Upper lobe of left lung (tissue), 4 donors: ENCODE measurements around the gene FZD2.

ENCODE experiments used
- POLR2A ChIP-seq, 4 donors: fragments of 450-650 bp; IDR thresholded peaks; one replicate each; pipeline ENCODE4 v1.5.1; 2016 to 2017; ENCODE audit warnings: antibody characterized with exemption in 4 of 4, mild to moderate bottlenecking in 2 of 4
- POLR2AphosphoS5 ChIP-seq, 2 donors: sonication (generic); formaldehyde crosslinking; IDR thresholded peaks; one replicate each; pipeline ENCODE4 v1.5.1; 2017; ENCODE audit warnings: antibody characterized with exemption in 2 of 2

DNA sequence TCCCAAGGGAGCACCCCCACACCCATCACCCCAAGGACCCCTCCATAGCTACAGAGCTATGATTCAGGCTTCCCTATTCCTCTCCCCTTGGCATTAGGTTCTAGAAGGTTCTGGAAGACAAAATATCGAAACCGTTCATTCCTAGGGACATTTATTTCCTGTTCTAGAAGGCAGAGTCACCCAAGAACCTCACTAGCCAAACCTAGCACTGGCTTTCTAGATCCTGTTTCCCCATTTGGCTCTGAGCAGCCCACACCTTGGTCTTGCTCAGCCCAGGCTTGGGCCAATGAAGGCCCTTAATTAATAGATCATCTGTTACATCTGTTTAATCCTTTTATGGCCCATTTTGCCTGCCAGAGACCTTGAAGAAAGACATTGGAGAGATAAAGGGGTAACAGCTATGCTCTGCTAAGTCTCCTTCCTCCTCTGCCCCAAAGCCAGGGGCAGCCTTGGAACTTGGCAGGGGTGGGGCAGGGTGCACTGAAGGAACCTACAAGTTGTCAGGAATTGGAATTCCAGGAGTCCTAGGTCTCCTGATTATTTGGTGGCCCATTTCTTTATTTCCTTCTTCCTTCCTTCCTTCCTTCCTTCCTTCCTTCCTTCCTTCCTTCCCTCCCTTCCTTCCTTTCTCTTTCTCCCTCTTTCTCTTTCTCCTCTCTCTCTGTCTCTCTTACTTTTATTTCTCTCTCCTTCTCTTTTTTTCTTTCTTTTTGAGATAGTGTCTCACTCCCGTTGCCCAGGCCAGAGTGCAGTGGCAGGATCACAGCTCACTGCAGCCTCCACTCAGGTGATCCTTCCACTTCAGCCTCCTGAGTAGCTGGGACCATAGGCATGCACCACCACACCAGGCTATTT, 8.7 kb upstream of the FZD2 start:
- TF ChIP-seq POLR2A (IDR thresholded peaks at IDR 0.05) = no peak
- no peak for TF ChIP-seq POLR2AphosphoS5 (IDR thresholded peaks at IDR 0.05)
